GM23248 (cell line): ENCODE measurements around the gene SNX25.

Experiments used
- EZH2 ChIP-seq: fragments of 200-600 bp; sonication (generic); IDR thresholded peaks from 2 replicates; pipeline ENCODE4 v1.6.1; 2018; ENCODE audit warnings: antibody characterized with exemption, mild to moderate bottlenecking; ENCODE audit not compliant: insufficient read depth, poor library complexity, severe bottlenecking
- EZH2phosphoT487 ChIP-seq: fragments of 200-600 bp; sonication (generic); IDR thresholded peaks from 2 replicates; pipeline ENCODE4 v1.6.1; 2018; ENCODE audit warnings: antibody characterized with exemption, moderate library complexity, mild to moderate bottlenecking, low read depth; ENCODE audit not compliant: insufficient read depth

DNA sequence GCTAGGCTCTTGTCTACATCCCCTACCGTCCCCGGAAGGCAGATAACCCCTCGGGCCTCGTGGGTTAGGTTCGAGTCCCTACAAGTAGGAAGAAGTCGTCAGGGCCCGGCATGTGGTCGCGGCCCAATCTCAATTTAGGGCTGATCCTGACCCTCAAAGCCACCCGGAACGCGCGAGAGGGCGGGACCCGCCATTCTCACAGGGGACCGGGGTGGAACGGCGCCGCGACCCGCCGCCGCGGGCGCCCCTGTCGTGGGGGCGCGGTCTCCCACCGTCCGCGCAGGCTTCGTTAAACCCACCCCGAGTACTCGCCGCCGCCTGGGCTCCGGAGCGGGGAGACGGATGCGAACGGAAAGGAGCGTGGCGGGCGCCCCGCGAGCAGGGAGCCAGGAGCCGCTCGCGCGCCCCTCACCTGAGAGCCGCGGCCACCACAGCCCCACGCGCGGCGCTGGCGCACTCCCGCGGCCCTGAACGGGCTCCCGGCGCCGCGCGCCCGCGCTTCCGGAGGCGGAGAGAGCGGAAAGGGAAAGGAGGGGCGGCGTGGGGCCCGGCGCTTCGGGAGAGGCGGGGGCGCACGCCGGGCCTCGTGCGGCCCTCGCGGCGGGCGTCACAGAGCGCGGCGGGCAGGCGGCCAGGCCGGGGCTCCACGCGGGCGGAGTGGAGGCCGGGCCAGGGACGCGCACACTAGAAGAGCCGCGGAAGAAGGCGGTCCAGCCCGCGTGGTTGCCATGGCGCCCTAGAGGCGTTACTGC lies 5.7 kb upstream of the SNX25 start, which contains the start of gene CFAP97:
- TF ChIP-seq EZH2, result no peak
- TF ChIP-seq EZH2phosphoT487, result no peak
